Activated T-cell treated with anti-CD3 and anti-CD28 coated beads, Interleukin-2, amount 50 U/mL, for 48 hours (primary cell): ENCODE data around the gene TNFRSF1B.

Experiments used
- DNase-seq, 2 experiments: peaks; one replicate each; pipeline ENCODE4 v3.0.0-alpha.2; 2020

The TNFRSF1B gene

GRCh38 chr1:12176298-12177118, 9.7 kb downstream of the TNFRSF1B start:
- DNase-seq, result no peak

GRCh38 chr1:12177156-12177998, 10.6 kb downstream of the TNFRSF1B start:
- peak in 1 of 2 experiments; percentile 60 for DNase-seq

GRCh38 chr1:12177999-12178441, 11.2 kb downstream of the TNFRSF1B start:
- DNase-seq, result peak; percentile 96 to 97

GRCh38 chr1:12178511-12178910, 11.7 kb downstream of the TNFRSF1B start:
- DNase-seq, result no peak

GRCh38 chr1:12179111-12179519, 12.3 kb downstream of the TNFRSF1B start:
- DNase-seq, result peak; percentile 83 to 89

- no peak for DNase-seq
Measured at GRCh38 chr1:12179676-12180075, 12.9 kb downstream of the TNFRSF1B start.

GRCh38 chr1:12180315-12180714, 13.5 kb downstream of the TNFRSF1B start:
- DNase-seq, result no peak

GRCh38 chr1:12180903-12181302, 14.1 kb downstream of the TNFRSF1B start:
- no peak for DNase-seq

- no peak for DNase-seq
Measured at GRCh38 chr1:12181568-12181967, 14.8 kb downstream of the TNFRSF1B start.

- no peak for DNase-seq
Measured at GRCh38 chr1:12182410-12182984, 15.7 kb downstream of the TNFRSF1B start.

- DNase-seq, result no peak
Measured at GRCh38 chr1:12183095-12183794, 16.5 kb downstream of the TNFRSF1B start.

- DNase-seq, result no peak
Measured at GRCh38 chr1:12184008-12184681, 17.4 kb downstream of the TNFRSF1B start.

- no peak for DNase-seq
Measured at GRCh38 chr1:12185036-12185917, 18.5 kb downstream of the TNFRSF1B start.

GRCh38 chr1:12185918-12186678, 19.3 kb downstream of the TNFRSF1B start:
- DNase-seq, result no peak

GRCh38 chr1:12186679-12186985, 19.8 kb downstream of the TNFRSF1B start:
- no peak for DNase-seq

- DNase-seq, result no peak
Measured at GRCh38 chr1:12188115-12188514, 21.3 kb downstream of the TNFRSF1B start.

GRCh38 chr1:12188657-12189327, 22.0 kb downstream of the TNFRSF1B start:
- DNase-seq, result no peak

- no peak for DNase-seq
Measured at GRCh38 chr1:12189328-12189682, 22.5 kb downstream of the TNFRSF1B start.

- no peak for DNase-seq
Measured at GRCh38 chr1:12191242-12192032, 24.6 kb downstream of the TNFRSF1B start.
